ENCODE measurements around the gene BYSL.
A peak's percentile ranks its signal among the peaks of the same experiment; 100 is the strongest.

The BYSL gene

DNA sequence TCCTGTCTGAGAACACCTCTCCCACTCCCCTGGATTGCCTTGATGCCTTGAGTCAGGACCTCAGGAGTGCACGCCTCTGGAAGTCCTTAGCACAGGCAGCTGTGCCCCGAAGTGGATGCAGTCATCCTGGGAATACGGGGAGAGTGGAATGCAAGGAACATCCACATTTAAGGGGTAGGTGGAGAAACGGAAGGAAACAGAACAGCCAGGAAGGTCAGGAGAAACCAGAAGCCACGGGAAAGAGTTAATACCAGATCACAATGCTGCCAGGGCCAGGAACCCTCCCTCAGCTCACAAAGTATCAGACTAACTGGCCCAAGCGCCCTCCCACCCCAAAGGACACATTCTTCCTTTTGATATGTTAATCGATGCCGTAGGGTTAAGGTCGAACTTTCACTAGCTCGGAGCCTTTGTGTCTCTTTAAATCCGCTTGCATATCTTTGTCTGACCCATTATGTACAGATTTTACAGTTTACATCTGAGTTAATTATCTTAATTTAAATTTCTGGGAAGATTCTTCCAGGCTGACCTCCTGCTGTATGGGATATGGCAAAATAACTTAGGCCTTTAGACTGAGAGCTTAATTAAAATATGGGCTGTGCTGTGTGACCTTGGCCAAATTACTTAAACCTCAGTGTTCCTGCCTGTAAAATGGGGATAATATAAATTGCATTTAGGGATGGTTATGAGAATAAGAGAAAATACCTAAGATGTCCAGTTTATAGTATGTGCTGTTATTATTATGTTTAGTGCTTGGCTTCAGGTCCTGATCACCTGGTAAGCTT is 44.3 kb downstream of the BYSL start:
- Histone ChIP-seq H2AK5ac (ENCODE audit: low read depth, low read length) (no peak overlapping the region), H3K23ac (ENCODE audit: low read depth, low read length, poor library complexity) (no peak overlapping the region), H3K4me3 (ENCODE audit: low read length in 2 of 2) (no peak overlapping the region), H2BK12ac (ENCODE audit: low read length) (no peak overlapping the region), H3K9ac (ENCODE audit: low read depth, low read length, poor library complexity) (no peak overlapping the region), H3K4ac (ENCODE audit: low read length) (no peak overlapping the region), H3K14ac (ENCODE audit: low read length) (no peak overlapping the region), H4K8ac (ENCODE audit: low read depth, low read length) (no peak overlapping the region), H3K9me3 (replicated peaks in 1 of 2; ENCODE audit: control insufficient read depth in 2 of 2, insufficient read depth in 1 of 2, low read depth in 1 of 2, low read length in 2 of 2) (no peaks in the 10 kb centered on the region), H2BK120ac (ENCODE audit: low read depth, low read length) (no peak overlapping the region), H2BK15ac (ENCODE audit: low read length) (no peak overlapping the region), H4K91ac (ENCODE audit: low read depth, low read length, poor library complexity) (no peak overlapping the region), H3K36me3 (replicated peaks in 1 of 2; ENCODE audit: control insufficient read depth in 2 of 2, insufficient read depth in 2 of 2, low read length in 2 of 2) (no peaks in the 10 kb centered on the region), H3K27me3 (ENCODE audit: control insufficient read depth in 3 of 3, insufficient read depth in 3 of 3, low read depth in 1 of 3, low read length in 3 of 3) (no peaks in the 10 kb centered on the region), H2BK5ac (ENCODE audit: low read length) (no peak overlapping the region), H3K4me2 (ENCODE audit: insufficient read depth, low read length, poor library complexity, severe bottlenecking) (no peak overlapping the region), H3K18ac (ENCODE audit: low read length) (peak overlapping the region; percentile 53), H3K79me1 (ENCODE audit: low read depth, low read length) (no peaks in the 10 kb centered on the region), H3K4me1 (ENCODE audit: control insufficient read depth in 2 of 2, insufficient read depth in 1 of 2, low read depth in 1 of 2, low read length in 2 of 2) (peaks cover 18 to 30% of the 10 kb centered on the region in 2 donors), H3K27ac (replicated peaks; ENCODE audit: low read length) (peak overlapping the region; percentile 82), H2AFZ (ENCODE audit: low read length) (peak overlapping the region; percentile 64)
- no CpG with 5 or more reads among the region's 11 CpGs for WGBS, 2 donors (ENCODE audit: extremely low coverage in 2 of 2, insufficient read length in 2 of 2, insufficient replicate concordance in 1 of 2)
- peak; percentile 86 for DNase-seq (ENCODE audit: low spot score)

DNA sequence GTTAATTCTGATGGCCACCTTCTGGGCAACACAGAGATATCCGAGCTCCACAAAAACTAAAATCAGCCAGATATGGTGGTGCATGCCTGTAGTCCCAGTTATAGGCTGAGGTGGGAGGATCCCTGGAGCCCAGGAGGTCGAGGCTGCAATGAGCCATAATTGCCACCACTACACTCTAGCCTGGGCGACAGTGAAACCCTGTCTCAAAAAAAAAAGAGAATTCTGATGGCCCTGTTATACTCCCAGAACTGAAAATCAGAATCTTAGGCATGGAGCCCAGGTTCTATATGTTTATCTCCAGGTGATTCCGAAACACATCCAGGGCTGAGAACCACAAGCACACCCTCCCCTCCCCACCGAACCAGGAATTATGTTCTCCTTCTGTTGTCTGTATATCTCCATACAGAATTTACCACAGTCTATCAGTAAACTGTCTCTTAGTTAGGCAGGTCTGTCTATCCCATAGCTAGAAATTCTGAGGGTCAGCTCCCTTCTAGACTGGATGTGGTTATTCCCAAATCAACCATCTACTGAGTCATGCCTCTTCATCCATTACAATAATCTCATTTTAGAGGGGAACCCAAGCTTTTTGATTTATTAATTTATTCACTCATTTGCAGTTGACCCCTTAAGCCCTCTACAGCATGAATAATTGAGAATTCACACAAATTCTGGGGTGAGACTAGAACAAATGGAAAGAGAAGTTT is 45.1 kb downstream of the BYSL start:
- Histone ChIP-seq H2AFZ (ENCODE audit: low read length) (no peak overlapping the region), H3K79me1 (ENCODE audit: low read depth, low read length) (no peaks in the 10 kb centered on the region), H3K14ac (ENCODE audit: low read length) (no peak overlapping the region), H3K9ac (ENCODE audit: low read depth, low read length, poor library complexity) (no peak overlapping the region), H3K4me1 (ENCODE audit: control insufficient read depth in 2 of 2, insufficient read depth in 1 of 2, low read depth in 1 of 2, low read length in 2 of 2) (peaks cover 18 to 31% of the 10 kb centered on the region in 2 donors), H2BK15ac (ENCODE audit: low read length) (no peak overlapping the region), H3K27ac (replicated peaks; ENCODE audit: low read length) (peak overlapping the region; percentile 30), H3K4ac (ENCODE audit: low read length) (no peak overlapping the region), H2BK12ac (ENCODE audit: low read length) (peak overlapping the region; percentile 43), H3K23ac (ENCODE audit: low read depth, low read length, poor library complexity) (no peak overlapping the region), H2BK120ac (ENCODE audit: low read depth, low read length) (no peak overlapping the region), H2AK5ac (ENCODE audit: low read depth, low read length) (no peak overlapping the region), H4K8ac (ENCODE audit: low read depth, low read length) (no peak overlapping the region), H3K9me3 (replicated peaks in 1 of 2; ENCODE audit: control insufficient read depth in 2 of 2, insufficient read depth in 1 of 2, low read depth in 1 of 2, low read length in 2 of 2) (no peaks in the 10 kb centered on the region), H2BK5ac (ENCODE audit: low read length) (no peak overlapping the region), H3K4me3 (ENCODE audit: low read length in 2 of 2) (no peak overlapping the region), H3K18ac (ENCODE audit: low read length) (peak overlapping the region; percentile 15), H3K36me3 (replicated peaks in 1 of 2; ENCODE audit: control insufficient read depth in 2 of 2, insufficient read depth in 2 of 2, low read length in 2 of 2) (no peaks in the 10 kb centered on the region), H4K91ac (ENCODE audit: low read depth, low read length, poor library complexity) (no peak overlapping the region), H3K27me3 (ENCODE audit: control insufficient read depth in 3 of 3, insufficient read depth in 3 of 3, low read depth in 1 of 3, low read length in 3 of 3) (no peaks in the 10 kb centered on the region), H3K4me2 (ENCODE audit: insufficient read depth, low read length, poor library complexity, severe bottlenecking) (no peak overlapping the region)
- no peak for DNase-seq (ENCODE audit: low spot score)
- no CpG with 5 or more reads among the region's 5 CpGs for WGBS, 2 donors (ENCODE audit: extremely low coverage in 2 of 2, insufficient read length in 2 of 2, insufficient replicate concordance in 1 of 2)

DNA sequence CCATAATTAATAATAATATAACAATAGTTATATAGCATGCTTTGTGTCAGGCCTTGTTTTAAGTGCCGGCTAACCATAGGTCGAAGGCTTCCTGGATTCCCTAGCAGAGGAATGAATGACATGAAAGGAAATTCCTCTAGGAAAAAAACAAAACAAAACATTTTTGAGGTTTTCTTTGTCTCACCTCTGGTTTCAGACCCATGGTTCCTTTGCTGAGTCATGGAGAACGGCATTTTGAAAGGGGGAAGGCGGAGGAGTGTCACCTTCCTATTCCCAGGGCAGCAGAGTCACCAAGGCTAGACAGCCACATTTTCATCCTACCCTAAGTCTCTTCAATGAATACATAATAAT is 45.6 kb downstream of the BYSL start:
- H3K9ac ChIP-seq (ENCODE audit: low read depth, low read length, poor library complexity), result no peak overlapping the region
- H3K4me1 ChIP-seq (ENCODE audit: control insufficient read depth in 2 of 2, insufficient read depth in 1 of 2, low read depth in 1 of 2, low read length in 2 of 2), result peaks cover 18 to 31% of the 10 kb centered on the region in 2 donors
- no peaks in the 10 kb centered on the region for H3K27me3 ChIP-seq (ENCODE audit: control insufficient read depth in 3 of 3, insufficient read depth in 3 of 3, low read depth in 1 of 3, low read length in 3 of 3)
- H3K36me3 ChIP-seq (replicated peaks in 1 of 2; ENCODE audit: control insufficient read depth in 2 of 2, insufficient read depth in 2 of 2, low read length in 2 of 2), result no peaks in the 10 kb centered on the region
- no peak overlapping the region for H2BK15ac ChIP-seq (ENCODE audit: low read length)
- H3K14ac ChIP-seq (ENCODE audit: low read length), result no peak overlapping the region
- no peak overlapping the region for H2BK120ac ChIP-seq (ENCODE audit: low read depth, low read length)
- H3K4ac ChIP-seq (ENCODE audit: low read length), result no peak overlapping the region
- no CpG with 5 or more reads among the region's 4 CpGs for WGBS, 2 donors (ENCODE audit: extremely low coverage in 2 of 2, insufficient read length in 2 of 2, insufficient replicate concordance in 1 of 2)
- no peak overlapping the region for H3K18ac ChIP-seq (ENCODE audit: low read length)
- H3K23ac ChIP-seq (ENCODE audit: low read depth, low read length, poor library complexity), result no peak overlapping the region
- peak overlapping the region; percentile 43 for H2AFZ ChIP-seq (ENCODE audit: low read length)
- H3K79me1 ChIP-seq (ENCODE audit: low read depth, low read length), result no peaks in the 10 kb centered on the region
- peak; percentile 35 for DNase-seq (ENCODE audit: low spot score)
- H4K8ac ChIP-seq (ENCODE audit: low read depth, low read length), result no peak overlapping the region
- H2BK5ac ChIP-seq (ENCODE audit: low read length), result no peak overlapping the region
- H3K27ac ChIP-seq (replicated peaks; ENCODE audit: low read length), result no peak overlapping the region
- H2BK12ac ChIP-seq (ENCODE audit: low read length), result no peak overlapping the region
- no peak overlapping the region for H3K4me2 ChIP-seq (ENCODE audit: insufficient read depth, low read length, poor library complexity, severe bottlenecking)
- no peak overlapping the region for H3K4me3 ChIP-seq (ENCODE audit: low read length in 2 of 2)
- H2AK5ac ChIP-seq (ENCODE audit: low read depth, low read length), result no peak overlapping the region
- no peaks in the 10 kb centered on the region for H3K9me3 ChIP-seq (replicated peaks in 1 of 2; ENCODE audit: control insufficient read depth in 2 of 2, insufficient read depth in 1 of 2, low read depth in 1 of 2, low read length in 2 of 2)
- H4K91ac ChIP-seq (ENCODE audit: low read depth, low read length, poor library complexity), result no peak overlapping the region
